Measurements from ENCODE around the gene NNAT. TPM values are rescaled to one million over a fixed set of nuclear protein-coding genes. Genes with fewer than 3 reads are reported as not detected.

Gene NNAT
- total RNA-seq, 1 experiment from 2014 or later: not detected

GRCh38 chr20:37541326-37541725 lies 20.3 kb downstream of the NNAT start:
- peaks cover 10% of the 10 kb centered on the region for H3K4me1 Mint-ChIP-seq (ENCODE audit: insufficient read depth, unreplicated experiment)
- H3K27ac Mint-ChIP-seq (ENCODE audit: low read depth, unreplicated experiment): no peak overlapping the region
- POLR2A ChIA-PET: interaction anchor here (1.4 kb wide), 1 partner anchor 13 kb away, joined by 7 read pairs; the partner anchor contains the start of gene BLCAP
- CTCF ChIA-PET: interaction anchor here (0.6 to 1.7 kb wide), 6 partner anchors 8 to 353 kb away, joined by 3 to 6 read pairs (median 4); no protein-coding TSS in a partner anchor
- no peak overlapping the region for H3K4me3 Mint-ChIP-seq (ENCODE audit: unreplicated experiment)
- intact Hi-C loops (cut with micrococcal nuclease): no loop called here
- no peaks in the 10 kb centered on the region for H3K36me3 Mint-ChIP-seq (ENCODE audit: insufficient read depth, unreplicated experiment)
- no peak for TF ChIP-seq CTCF (IDR thresholded peaks at IDR 0.05; ENCODE audit: unreplicated experiment)
- DNase-seq (ENCODE audit: unreplicated experiment): no peak
- BruUV-seq (replicated peaks): no TSS peak
- no peaks in the 10 kb centered on the region for H3K27me3 Mint-ChIP-seq (ENCODE audit: insufficient read depth, unreplicated experiment)
- no peaks in the 10 kb centered on the region for H3K9me3 Mint-ChIP-seq (ENCODE audit: unreplicated experiment)

GRCh38 chr20:37542281-37542680 lies 21.2 kb downstream of the NNAT start:
- no peak overlapping the region for H3K27ac Mint-ChIP-seq (ENCODE audit: low read depth, unreplicated experiment)
- H3K9me3 Mint-ChIP-seq (ENCODE audit: unreplicated experiment): no peaks in the 10 kb centered on the region
- no TSS peak for BruUV-seq (replicated peaks)
- no peak overlapping the region for H3K4me3 Mint-ChIP-seq (ENCODE audit: unreplicated experiment)
- no peak for DNase-seq (ENCODE audit: unreplicated experiment)
- H3K27me3 Mint-ChIP-seq (ENCODE audit: insufficient read depth, unreplicated experiment): no peaks in the 10 kb centered on the region
- H3K4me1 Mint-ChIP-seq (ENCODE audit: insufficient read depth, unreplicated experiment): peaks cover 10% of the 10 kb centered on the region
- ChIA-PET CTCF (interaction anchor here (0.6 to 1.7 kb wide), 7 partner anchors 8 to 623 kb away, joined by 3 to 6 read pairs (median 4); no protein-coding TSS in a partner anchor), POLR2A (interaction anchor here (1.1 to 1.4 kb wide), 3 partner anchors 14 to 253 kb away, joined by 3 to 7 read pairs (median 4); partner anchors contain the start of genes BLCAP and MANBAL)
- intact Hi-C loops (cut with micrococcal nuclease): no loop called here
- H3K36me3 Mint-ChIP-seq (ENCODE audit: insufficient read depth, unreplicated experiment): no peaks in the 10 kb centered on the region
- TF ChIP-seq CTCF (IDR thresholded peaks at IDR 0.05; ENCODE audit: unreplicated experiment): no peak

GRCh38 chr20:37543828-37544227 lies 22.8 kb downstream of the NNAT start:
- TF ChIP-seq CTCF (IDR thresholded peaks at IDR 0.05; ENCODE audit: unreplicated experiment): no peak
- peak; percentile 54 for DNase-seq (ENCODE audit: unreplicated experiment)
- intact Hi-C loops (cut with micrococcal nuclease): no loop called here
- no peaks in the 10 kb centered on the region for H3K36me3 Mint-ChIP-seq (ENCODE audit: insufficient read depth, unreplicated experiment)
- H3K27me3 Mint-ChIP-seq (ENCODE audit: insufficient read depth, unreplicated experiment): no peaks in the 10 kb centered on the region
- POLR2A ChIA-PET: interaction anchor here (0.9 kb wide), 1 partner anchor 151 kb away, joined by 3 read pairs; no protein-coding TSS in a partner anchor
- no peaks in the 10 kb centered on the region for H3K4me1 Mint-ChIP-seq (ENCODE audit: insufficient read depth, unreplicated experiment)
- no peaks in the 10 kb centered on the region for H3K9me3 Mint-ChIP-seq (ENCODE audit: unreplicated experiment)
- H3K4me3 Mint-ChIP-seq (ENCODE audit: unreplicated experiment): no peak overlapping the region
- CTCF ChIA-PET: interaction anchor here (0.5 to 1.2 kb wide), 7 partner anchors 11 to 1663 kb away, joined by 3 to 5 read pairs (median 3); no protein-coding TSS in a partner anchor
- no TSS peak for BruUV-seq (replicated peaks)
- no peak overlapping the region for H3K27ac Mint-ChIP-seq (ENCODE audit: low read depth, unreplicated experiment)

GRCh38 chr20:37544386-37544785 lies 23.3 kb downstream of the NNAT start:
- POLR2A ChIA-PET: interaction anchor here (0.9 kb wide), 1 partner anchor 150 kb away, joined by 3 read pairs; no protein-coding TSS in a partner anchor
- DNase-seq (ENCODE audit: unreplicated experiment): no peak
- no peaks in the 10 kb centered on the region for H3K36me3 Mint-ChIP-seq (ENCODE audit: insufficient read depth, unreplicated experiment)
- intact Hi-C loops (cut with micrococcal nuclease): no loop called here
- BruUV-seq (replicated peaks): no TSS peak
- no peaks in the 10 kb centered on the region for H3K27me3 Mint-ChIP-seq (ENCODE audit: insufficient read depth, unreplicated experiment)
- no peak overlapping the region for H3K4me3 Mint-ChIP-seq (ENCODE audit: unreplicated experiment)
- TF ChIP-seq CTCF (IDR thresholded peaks at IDR 0.05; ENCODE audit: unreplicated experiment): no peak
- no peaks in the 10 kb centered on the region for H3K4me1 Mint-ChIP-seq (ENCODE audit: insufficient read depth, unreplicated experiment)
- H3K27ac Mint-ChIP-seq (ENCODE audit: low read depth, unreplicated experiment): no peak overlapping the region
- CTCF ChIA-PET: interaction anchor here (0.5 to 1.2 kb wide), 7 partner anchors 11 to 1664 kb away, joined by 3 to 5 read pairs (median 3); no protein-coding TSS in a partner anchor
- H3K9me3 Mint-ChIP-seq (ENCODE audit: unreplicated experiment): no peaks in the 10 kb centered on the region

Data from MCF 10A (cell line).